Calu3 (cell line): ENCODE measurements around the gene PAQR5. TPM values are rescaled to one million over a fixed set of nuclear protein-coding genes. Genes with fewer than 3 reads are reported as not detected.
"Not testable (repeated sequence)": the region's sequence is repeated elsewhere in the genome, so short reads cannot be mapped to it uniquely, and the experiment has no call there.

Experiments used
- BruUV-seq: library from RNA; stranded (reverse); fragments of 400-500 nt; replicated peaks from 2 replicates; lab custom pipeline; 2021; lab: Mats Ljungman, UMichigan
- CTCF ChIA-PET: fragments of 300-600 bp; sonication (Branson Sonifier 250); formaldehyde crosslinking; loops from one replicate; lab custom pipeline; 2022; ENCODE audit warnings: antibody characterized with exemption; lab: Charles Lee
- DNase-seq: peaks from one replicate; pipeline ENCODE4 v3.0.0; 2022
- H3K27ac Mint-ChIP-seq: one replicate; pipeline ENCODE4 v1.8.0; 2022; ENCODE audit warnings: mixed read lengths; ENCODE audit not compliant: unreplicated experiment
- H3K27me3 Mint-ChIP-seq: one replicate; pipeline ENCODE4 v1.8.0; 2022; ENCODE audit warnings: mixed read lengths; ENCODE audit not compliant: unreplicated experiment
- H3K36me3 Mint-ChIP-seq: one replicate; pipeline ENCODE4 v1.8.0; 2022; ENCODE audit warnings: mild to moderate bottlenecking, moderate library complexity, mixed read lengths; ENCODE audit not compliant: insufficient read depth, unreplicated experiment
- H3K4me1 Mint-ChIP-seq: one replicate; pipeline ENCODE4 v1.8.0; 2022; ENCODE audit warnings: mild to moderate bottlenecking, low read depth, mixed read lengths; ENCODE audit not compliant: unreplicated experiment
- H3K4me3 Mint-ChIP-seq: one replicate; pipeline ENCODE4 v1.8.0; 2022; ENCODE audit warnings: mild to moderate bottlenecking, low read depth, moderate library complexity, mixed read lengths; ENCODE audit not compliant: unreplicated experiment
- H3K9me3 Mint-ChIP-seq: one replicate; pipeline ENCODE4 v1.8.0; 2022; ENCODE audit warnings: low read depth, mixed read lengths; ENCODE audit not compliant: unreplicated experiment
- intact Hi-C: fragments of 100-400 bp; cut with micrococcal nuclease; formaldehyde crosslinking; loops from one replicate; pipeline ENCODE4 v1.10.0; 2022; ENCODE audit not compliant: unreplicated experiment
- total RNA-seq: library from RNA; stranded (reverse); gene quantifications from 2 replicates; pipeline ENCODE4 v1.2.3, GENCODE V29; 2022
- TF ChIP-seq, protein P1 (sequence below): fragments of 200-600 bp; IDR thresholded peaks from one replicate; pipeline ENCODE4 v1.8.0; 2022; ENCODE audit warnings: antibody characterized with exemption; ENCODE audit not compliant: unreplicated experiment

The PAQR5 gene
- total RNA-seq, 1 experiment from 2014 or later, result 1.8 TPM

DNA sequence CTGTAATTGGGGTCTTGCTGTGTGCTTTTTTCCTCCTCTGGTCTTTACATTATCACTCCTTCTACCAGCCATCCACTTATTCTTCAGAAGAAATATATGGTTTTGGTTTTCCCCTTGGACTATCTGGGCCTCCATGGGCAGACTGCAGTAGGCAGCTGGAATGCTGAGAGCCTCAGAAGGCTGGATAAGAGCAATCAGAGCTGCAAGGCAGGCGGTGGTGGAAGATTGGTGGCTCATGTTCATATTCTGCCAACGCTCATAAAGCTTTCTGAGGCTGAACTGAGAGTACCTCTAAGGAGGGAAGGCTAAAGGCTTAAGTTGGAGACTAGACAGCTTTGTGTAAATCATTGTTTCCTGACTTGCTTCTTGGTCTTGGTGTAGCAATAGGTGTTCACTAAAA lies 148.2 kb downstream of the PAQR5 start:
- DNase-seq, result no peak
- TF ChIP-seq, protein P1, sequence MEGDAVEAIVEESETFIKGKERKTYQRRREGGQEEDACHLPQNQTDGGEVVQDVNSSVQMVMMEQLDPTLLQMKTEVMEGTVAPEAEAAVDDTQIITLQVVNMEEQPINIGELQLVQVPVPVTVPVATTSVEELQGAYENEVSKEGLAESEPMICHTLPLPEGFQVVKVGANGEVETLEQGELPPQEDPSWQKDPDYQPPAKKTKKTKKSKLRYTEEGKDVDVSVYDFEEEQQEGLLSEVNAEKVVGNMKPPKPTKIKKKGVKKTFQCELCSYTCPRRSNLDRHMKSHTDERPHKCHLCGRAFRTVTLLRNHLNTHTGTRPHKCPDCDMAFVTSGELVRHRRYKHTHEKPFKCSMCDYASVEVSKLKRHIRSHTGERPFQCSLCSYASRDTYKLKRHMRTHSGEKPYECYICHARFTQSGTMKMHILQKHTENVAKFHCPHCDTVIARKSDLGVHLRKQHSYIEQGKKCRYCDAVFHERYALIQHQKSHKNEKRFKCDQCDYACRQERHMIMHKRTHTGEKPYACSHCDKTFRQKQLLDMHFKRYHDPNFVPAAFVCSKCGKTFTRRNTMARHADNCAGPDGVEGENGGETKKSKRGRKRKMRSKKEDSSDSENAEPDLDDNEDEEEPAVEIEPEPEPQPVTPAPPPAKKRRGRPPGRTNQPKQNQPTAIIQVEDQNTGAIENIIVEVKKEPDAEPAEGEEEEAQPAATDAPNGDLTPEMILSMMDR, result no peak
- Mint-ChIP-seq H3K27ac (no peak overlapping the region), H3K4me1 (no peaks in the 10 kb centered on the region), H3K27me3 (no peaks in the 10 kb centered on the region), H3K4me3 (no peak overlapping the region), H3K9me3 (no peaks in the 10 kb centered on the region), H3K36me3 (peaks cover 43% of the 10 kb centered on the region)
- no TSS peak for BruUV-seq
- CTCF ChIA-PET, result no interaction called here
- intact Hi-C loops, result no loop called here

DNA sequence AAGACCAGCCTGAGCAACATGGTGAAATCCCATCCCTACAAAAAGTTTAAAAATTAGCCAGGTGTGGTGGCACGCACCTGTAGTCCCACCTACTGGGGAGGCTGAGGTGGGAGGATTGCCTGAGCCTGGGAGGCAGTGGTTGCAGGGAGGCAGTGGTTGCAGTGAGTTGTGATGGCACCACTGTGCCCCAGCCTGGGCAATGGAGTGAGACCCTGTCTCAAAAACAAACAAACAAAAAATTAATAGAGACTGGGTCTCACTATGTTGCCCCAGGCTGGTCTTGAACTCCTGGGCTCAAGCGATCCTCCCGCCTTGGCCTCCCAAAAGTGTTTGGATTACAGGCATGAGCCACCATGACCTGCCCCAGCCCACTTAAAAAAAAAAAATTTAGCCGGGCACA lies 151.5 kb downstream of the PAQR5 start:
- H3K27ac Mint-ChIP-seq, H3K9me3 Mint-ChIP-seq, H3K27me3 Mint-ChIP-seq, DNase-seq, H3K4me3 Mint-ChIP-seq, BruUV-seq, CTCF ChIA-PET: not testable (repeated sequence)
- Mint-ChIP-seq H3K36me3 (peaks cover 63% of the 10 kb centered on the region), H3K4me1 (peaks cover 10% of the 10 kb centered on the region)
- intact Hi-C loops, result loop anchor here (5.0 kb wide), 1 partner anchor 33 kb away; no protein-coding TSS in a partner anchor

DNA sequence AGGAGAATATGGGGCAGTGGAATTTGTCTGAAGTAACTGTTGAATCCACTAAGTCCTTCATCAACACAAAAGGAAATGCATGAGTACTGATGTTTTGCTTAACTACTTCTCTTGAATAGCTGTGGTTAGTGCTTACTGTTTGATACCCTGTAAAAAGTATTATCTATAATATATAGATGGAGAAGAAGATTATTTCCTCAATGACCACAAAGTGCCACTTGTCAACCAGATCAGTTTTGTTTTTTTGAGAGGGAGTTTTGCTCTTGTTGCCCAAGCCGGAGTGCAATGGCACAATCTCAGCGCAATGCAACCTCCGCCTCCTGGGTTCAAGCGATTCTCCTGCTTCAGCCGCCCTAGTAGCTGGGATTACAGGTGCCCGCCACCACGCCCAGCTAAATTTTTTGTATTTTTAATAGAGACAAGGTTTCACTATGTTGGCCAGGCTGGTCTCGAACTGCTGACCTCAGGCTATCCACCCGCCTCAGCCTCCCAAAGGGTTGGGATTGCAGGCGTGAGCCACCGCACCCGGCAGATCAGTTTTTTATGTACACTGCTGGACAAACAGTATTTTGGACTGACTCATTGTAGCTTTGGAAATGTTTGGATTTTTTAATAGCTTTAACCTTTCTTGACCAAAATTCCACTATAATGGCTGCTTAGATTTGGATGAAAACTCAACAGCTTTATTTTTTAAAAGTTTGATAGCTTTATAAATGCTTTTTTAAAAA lies 152.4 kb downstream of the PAQR5 start:
- no TSS peak for BruUV-seq
- peaks cover 13% of the 10 kb centered on the region for H3K4me1 Mint-ChIP-seq
- TF ChIP-seq, protein P1, result no peak
- intact Hi-C loops, result loop anchor here (5.0 kb wide), 1 partner anchor 34 kb away; no protein-coding TSS in a partner anchor
- CTCF ChIA-PET, result interaction anchor here (1.2 to 3.9 kb wide), 2 partner anchors 12 to 35 kb away, joined by 4 to 31 read pairs; no protein-coding TSS in a partner anchor
- peak overlapping the region; percentile 72 for H3K4me3 Mint-ChIP-seq
- no peaks in the 10 kb centered on the region for H3K27me3 Mint-ChIP-seq
- no peak for DNase-seq
- H3K27ac Mint-ChIP-seq, result peak overlapping the region; percentile 66
- H3K9me3 Mint-ChIP-seq, result no peaks in the 10 kb centered on the region
- H3K36me3 Mint-ChIP-seq, result peaks cover 65% of the 10 kb centered on the region

DNA sequence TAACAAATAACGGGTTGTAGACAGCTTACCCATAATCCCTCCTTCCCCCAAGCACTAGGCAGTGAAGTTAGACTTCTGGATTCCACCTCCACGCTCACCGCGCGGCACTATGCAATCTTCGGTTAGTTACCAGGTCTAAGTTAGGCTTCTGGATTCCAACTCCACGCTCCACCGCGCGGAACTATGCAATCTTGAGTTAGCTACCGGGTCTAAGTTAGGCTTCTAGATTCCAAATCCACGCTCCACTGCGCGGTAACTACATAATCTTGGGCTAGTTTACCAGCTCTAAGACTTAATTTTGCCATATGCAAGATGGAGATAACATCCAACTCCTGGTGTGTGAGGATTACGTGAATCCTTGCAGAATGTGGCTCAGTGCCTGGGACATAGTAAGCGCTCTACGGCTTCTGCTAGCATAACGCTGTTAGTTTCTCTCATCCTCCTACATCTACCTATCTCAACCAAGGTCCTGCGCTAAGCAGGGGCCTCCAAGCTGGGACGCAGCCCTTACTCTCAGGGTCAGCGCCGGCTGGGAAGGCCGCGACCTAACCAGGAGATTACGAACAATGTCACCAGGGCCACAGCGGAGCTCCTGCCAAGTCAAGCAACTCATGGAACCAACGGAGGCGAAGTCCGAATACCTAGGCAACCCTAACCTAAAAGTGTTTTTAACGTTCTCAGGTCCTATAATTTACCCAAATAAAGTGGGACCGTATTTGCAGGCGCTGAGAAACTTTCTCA lies 153.4 kb downstream of the PAQR5 start:
- intact Hi-C loops, result loop anchor here (5.0 kb wide), 1 partner anchor 35 kb away; no protein-coding TSS in a partner anchor
- H3K4me3 Mint-ChIP-seq, result peak overlapping the region; percentile 72
- H3K4me1 Mint-ChIP-seq, result peaks cover 13% of the 10 kb centered on the region
- TSS peak; percentile 64 for BruUV-seq
- TF ChIP-seq, protein P1, result no peak
- CTCF ChIA-PET, result interaction anchor here (0.5 to 3.9 kb wide), 5 partner anchors 11 to 38 kb away, joined by 3 to 31 read pairs (median 7); partner anchors contain the start of gene KIF23
- H3K36me3 Mint-ChIP-seq, result peaks cover 65% of the 10 kb centered on the region
- H3K9me3 Mint-ChIP-seq, result no peaks in the 10 kb centered on the region
- peak overlapping the region; percentile 66 for H3K27ac Mint-ChIP-seq
- no peaks in the 10 kb centered on the region for H3K27me3 Mint-ChIP-seq
- no peak for DNase-seq
